ENCODE results near the gene BIRC6.

The BIRC6 gene

DNA sequence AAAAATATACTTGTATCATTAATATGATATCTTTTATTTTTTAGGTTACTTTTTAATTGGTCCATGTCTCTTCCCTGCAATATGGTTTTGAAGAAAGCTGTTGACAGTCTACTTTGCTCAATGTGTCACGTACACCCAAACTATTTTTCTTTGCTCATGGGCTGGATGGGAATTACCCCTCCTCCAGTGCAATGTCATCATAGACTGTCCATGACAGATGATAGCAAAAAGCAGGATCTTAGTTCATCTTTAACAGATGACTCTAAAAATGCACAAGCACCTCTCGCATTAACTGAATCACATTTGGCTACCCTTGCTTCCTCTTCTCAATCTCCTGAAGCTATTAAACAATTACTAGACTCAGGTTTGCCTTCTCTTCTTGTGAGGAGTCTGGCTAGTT lies 158.1 kb downstream of the BIRC6 start:
- Histone ChIP-seq H3K36me3 (ENCODE audit: insufficient read depth, low read length) (peaks cover 79% of the 10 kb centered on the region), H3F3A (ENCODE audit: low read depth) (no peaks in the 10 kb centered on the region), H3K4me3 (ENCODE audit: low read length, poor library complexity, severe bottlenecking) (no peak overlapping the region), H3K9me3 (ENCODE audit: insufficient read depth, low read depth, low read length) (no peaks in the 10 kb centered on the region), H4K20me1 (ENCODE audit: insufficient read depth, low read length, poor library complexity, severe bottlenecking) (no peaks in the 10 kb centered on the region), H3K4me1 (ENCODE audit: insufficient read depth, low read length, poor library complexity, severe bottlenecking) (no peaks in the 10 kb centered on the region), H2AFZ (ENCODE audit: low read length) (no peak overlapping the region), H3K9me2 (replicated peaks; ENCODE audit: low read depth, low read length) (no peaks in the 10 kb centered on the region), H3K4me2 (ENCODE audit: low read depth, low read length, poor library complexity, severe bottlenecking) (no peak overlapping the region), H3K27me3 (ENCODE audit: insufficient read depth, low read length, poor library complexity, severe bottlenecking) (no peaks in the 10 kb centered on the region), H3K79me2 (ENCODE audit: insufficient read depth, low read length) (no peaks in the 10 kb centered on the region), H3K9ac (ENCODE audit: low read depth, low read length, poor library complexity, severe bottlenecking) (no peak overlapping the region)
- no peak for TF ChIP-seq EZH2phosphoT487 (IDR thresholded peaks at IDR 0.05; ENCODE audit: borderline replicate concordance)
- TF ChIP-seq CTCF (conservative IDR thresholded peaks at IDR 0.05; ENCODE audit: low read length) = no peak

DNA sequence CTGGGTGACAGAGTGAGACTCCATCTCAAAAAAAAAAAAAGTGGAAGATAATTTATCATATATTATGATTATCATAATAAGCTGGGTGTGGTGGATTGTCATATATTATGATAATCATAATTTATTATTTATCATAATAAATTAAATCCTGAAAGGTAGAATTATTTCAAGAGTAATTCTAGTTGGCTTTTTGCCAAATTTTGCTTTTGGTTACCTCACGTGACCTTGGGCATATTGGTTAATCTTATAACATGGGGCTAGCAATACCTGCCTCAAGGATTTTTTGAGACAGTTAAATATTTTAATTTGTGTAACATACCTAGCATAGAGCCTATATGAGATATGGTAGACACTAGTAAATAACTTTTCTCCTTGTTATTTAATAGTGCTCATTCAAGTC lies 159.7 kb downstream of the BIRC6 start:
- Histone ChIP-seq H3K9me2 (replicated peaks; ENCODE audit: low read depth, low read length) (no peaks in the 10 kb centered on the region), H2AFZ (ENCODE audit: low read length) (no peak overlapping the region), H3K4me1 (ENCODE audit: insufficient read depth, low read length, poor library complexity, severe bottlenecking) (no peaks in the 10 kb centered on the region), H3K4me2 (ENCODE audit: low read depth, low read length, poor library complexity, severe bottlenecking) (no peak overlapping the region), H3K4me3 (ENCODE audit: low read length, poor library complexity, severe bottlenecking) (no peak overlapping the region), H3K9me3 (ENCODE audit: insufficient read depth, low read depth, low read length) (no peaks in the 10 kb centered on the region), H3K79me2 (ENCODE audit: insufficient read depth, low read length) (no peaks in the 10 kb centered on the region), H3K36me3 (ENCODE audit: insufficient read depth, low read length) (peaks cover 80% of the 10 kb centered on the region), H3K9ac (ENCODE audit: low read depth, low read length, poor library complexity, severe bottlenecking) (no peak overlapping the region), H3F3A (ENCODE audit: low read depth) (no peaks in the 10 kb centered on the region), H3K27me3 (ENCODE audit: insufficient read depth, low read length, poor library complexity, severe bottlenecking) (no peaks in the 10 kb centered on the region), H4K20me1 (ENCODE audit: insufficient read depth, low read length, poor library complexity, severe bottlenecking) (no peaks in the 10 kb centered on the region)
- TF ChIP-seq EZH2phosphoT487 (IDR thresholded peaks at IDR 0.05; ENCODE audit: borderline replicate concordance) = no peak
- TF ChIP-seq CTCF (conservative IDR thresholded peaks at IDR 0.05; ENCODE audit: low read length) = no peak

GRCh38 chr2:32522770-32523169 lies 165.9 kb downstream of the BIRC6 start:
- Histone ChIP-seq H3K9me2 (replicated peaks; ENCODE audit: low read depth, low read length) (no peaks in the 10 kb centered on the region), H3K9ac (ENCODE audit: low read depth, low read length, poor library complexity, severe bottlenecking) (no peak overlapping the region), H3K9me3 (ENCODE audit: insufficient read depth, low read depth, low read length) (no peaks in the 10 kb centered on the region), H3K27me3 (ENCODE audit: insufficient read depth, low read length, poor library complexity, severe bottlenecking) (no peaks in the 10 kb centered on the region), H3F3A (ENCODE audit: low read depth) (no peaks in the 10 kb centered on the region), H3K79me2 (ENCODE audit: insufficient read depth, low read length) (no peaks in the 10 kb centered on the region), H3K36me3 (ENCODE audit: insufficient read depth, low read length) (peaks cover 66% of the 10 kb centered on the region; the same call in 1 of the 2 replicates), H3K4me3 (ENCODE audit: low read length, poor library complexity, severe bottlenecking) (no peak overlapping the region), H4K20me1 (ENCODE audit: insufficient read depth, low read length, poor library complexity, severe bottlenecking) (no peaks in the 10 kb centered on the region), H3K4me2 (ENCODE audit: low read depth, low read length, poor library complexity, severe bottlenecking) (no peak overlapping the region), H3K4me1 (ENCODE audit: insufficient read depth, low read length, poor library complexity, severe bottlenecking) (no peaks in the 10 kb centered on the region), H2AFZ (ENCODE audit: low read length) (no peak overlapping the region)
- TF ChIP-seq EZH2phosphoT487 (IDR thresholded peaks at IDR 0.05; ENCODE audit: borderline replicate concordance) (no peak), CTCF (conservative IDR thresholded peaks at IDR 0.05; ENCODE audit: low read length) (no peak)
